Measurements from ENCODE around the gene NANS.
"Not testable (repeated sequence)": the region's sequence is repeated elsewhere in the genome, so short reads cannot be mapped to it uniquely, and the experiment has no call there.

The NANS gene

GRCh38 chr9:98056269-98057137 is at the start of gene NANS:
TSS of gene NANS (plus strand) at chr9:98056732. CDS start at chr9:98056809, 77 bp downstream.
- CTCF ChIA-PET, result interaction anchor here (1.1 to 2.0 kb wide), 5 partner anchors 8 to 132 kb away, joined by 3 to 6 read pairs (median 3); no protein-coding TSS in a partner anchor
- peak within 1 kb of the TSS; percentile 96 for H3K4me3 Mint-ChIP-seq
- no peaks in the 10 kb centered on the region for H3K9me3 Mint-ChIP-seq
- peaks cover 44% of the 10 kb centered on the region for H3K4me1 Mint-ChIP-seq
- peak; percentile 95 for DNase-seq
- H3K36me3 Mint-ChIP-seq, result peaks cover 30% of the 10 kb centered on the region
- no peaks in the 10 kb centered on the region for H3K27me3 Mint-ChIP-seq
- H3K27ac Mint-ChIP-seq, result peak within 1 kb of the TSS; percentile 96

GRCh38 chr9:98007251-98007928 is 49.1 kb upstream of the NANS start:
- Mint-ChIP-seq H3K9me3 (no peaks in the 10 kb centered on the region), H3K36me3 (peaks cover 75% of the 10 kb centered on the region), H3K27ac (peak overlapping the region; percentile 40), H3K4me1 (peaks cover 17% of the 10 kb centered on the region), H3K27me3 (no peaks in the 10 kb centered on the region), H3K4me3 (no peak overlapping the region)
- CTCF ChIA-PET, result interaction anchor here (1.0 to 5.2 kb wide), 2 partner anchors 29 to 84 kb away, joined by 3 to 23 read pairs; partner anchors contain the start of gene TRMO
- DNase-seq, result no peak

GRCh38 chr9:98008764-98009163 is 47.8 kb upstream of the NANS start:
- H3K27me3 Mint-ChIP-seq, result no peaks in the 10 kb centered on the region
- DNase-seq, result no peak
- peaks cover 16% of the 10 kb centered on the region for H3K4me1 Mint-ChIP-seq
- H3K4me3 Mint-ChIP-seq, result no peak overlapping the region
- no peaks in the 10 kb centered on the region for H3K9me3 Mint-ChIP-seq
- H3K27ac Mint-ChIP-seq, result peak overlapping the region; percentile 81
- peaks cover 77% of the 10 kb centered on the region for H3K36me3 Mint-ChIP-seq
- CTCF ChIA-PET, result interaction anchor here (0.6 to 1.4 kb wide), 3 partner anchors 15 to 86 kb away, joined by 3 read pairs; no protein-coding TSS in a partner anchor

GRCh38 chr9:98009437-98009836 is 47.1 kb upstream of the NANS start:
- Mint-ChIP-seq H3K4me1 (peaks cover 13% of the 10 kb centered on the region), H3K27ac (peak overlapping the region; percentile 76), H3K27me3 (no peaks in the 10 kb centered on the region), H3K4me3 (no peak overlapping the region), H3K9me3 (no peaks in the 10 kb centered on the region), H3K36me3 (peaks cover 71% of the 10 kb centered on the region)
- DNase-seq, result no peak
- CTCF ChIA-PET, result interaction anchor here (0.6 to 1.4 kb wide), 2 partner anchors 32 to 86 kb away, joined by 3 read pairs; no protein-coding TSS in a partner anchor

GRCh38 chr9:98009936-98010335 is 46.6 kb upstream of the NANS start:
- Mint-ChIP-seq H3K9me3 (no peaks in the 10 kb centered on the region), H3K27me3 (no peaks in the 10 kb centered on the region), H3K4me1 (peaks cover 13% of the 10 kb centered on the region), H3K4me3 (no peak overlapping the region), H3K27ac (peak overlapping the region; percentile 76), H3K36me3 (peaks cover 72% of the 10 kb centered on the region)
- DNase-seq, result no peak
- CTCF ChIA-PET, result no interaction called here

- H3K4me1 Mint-ChIP-seq, result peaks cover 13% of the 10 kb centered on the region
- CTCF ChIA-PET, result no interaction called here
- no peak overlapping the region for H3K27ac Mint-ChIP-seq
- H3K9me3 Mint-ChIP-seq, result no peaks in the 10 kb centered on the region
- DNase-seq, result no peak
- peaks cover 73% of the 10 kb centered on the region for H3K36me3 Mint-ChIP-seq
- no peak overlapping the region for H3K4me3 Mint-ChIP-seq
- H3K27me3 Mint-ChIP-seq, result no peaks in the 10 kb centered on the region
Measured at GRCh38 chr9:98010445-98010844, 46.1 kb upstream of the NANS start.

GRCh38 chr9:98011122-98011521 is 45.4 kb upstream of the NANS start:
- Mint-ChIP-seq H3K4me1 (peaks cover 13% of the 10 kb centered on the region), H3K27ac (no peak overlapping the region), H3K36me3 (peaks cover 71% of the 10 kb centered on the region), H3K4me3 (no peak overlapping the region), H3K27me3 (no peaks in the 10 kb centered on the region), H3K9me3 (no peaks in the 10 kb centered on the region)
- no peak for DNase-seq
- CTCF ChIA-PET, result no interaction called here

GRCh38 chr9:98016137-98016680 is 40.3 kb upstream of the NANS start:
- Mint-ChIP-seq H3K27me3 (no peaks in the 10 kb centered on the region), H3K27ac (peak overlapping the region; percentile 4), H3K36me3 (peaks cover 63% of the 10 kb centered on the region), H3K9me3 (no peaks in the 10 kb centered on the region), H3K4me3 (no peak overlapping the region), H3K4me1 (no peaks in the 10 kb centered on the region)
- no peak for DNase-seq
- CTCF ChIA-PET, result interaction anchor here (0.7 to 3.7 kb wide), 2 partner anchors 19 to 93 kb away, joined by 3 to 13 read pairs; partner anchors contain the start of gene TRMO

- H3K4me3 Mint-ChIP-seq, result no peak overlapping the region
- CTCF ChIA-PET, result interaction anchor here (1.2 to 3.7 kb wide), 2 partner anchors 17 to 94 kb away, joined by 5 to 13 read pairs; partner anchors contain the start of gene TRMO
Measured at GRCh38 chr9:98017306-98017705, 39.2 kb upstream of the NANS start.

GRCh38 chr9:98018347-98018746 is 38.2 kb upstream of the NANS start:
- CTCF ChIA-PET, result interaction anchor here (1.2 to 3.7 kb wide), 2 partner anchors 16 to 95 kb away, joined by 5 to 13 read pairs; partner anchors contain the start of gene TRMO
- H3K4me1 Mint-ChIP-seq, result no peaks in the 10 kb centered on the region
- no peak overlapping the region for H3K27ac Mint-ChIP-seq
- no peak overlapping the region for H3K4me3 Mint-ChIP-seq
- no peaks in the 10 kb centered on the region for H3K27me3 Mint-ChIP-seq
- no peak for DNase-seq
- H3K36me3 Mint-ChIP-seq, result peaks cover 58% of the 10 kb centered on the region
- no peaks in the 10 kb centered on the region for H3K9me3 Mint-ChIP-seq

More at GRCh38 chr9:98017306-98017705, 39.2 kb upstream of the NANS start:
- H3K36me3 Mint-ChIP-seq, result peaks cover 62% of the 10 kb centered on the region
- no peak for DNase-seq
- H3K27ac Mint-ChIP-seq, result no peak overlapping the region
- H3K9me3 Mint-ChIP-seq, result no peaks in the 10 kb centered on the region
- H3K27me3 Mint-ChIP-seq, result no peaks in the 10 kb centered on the region
- no peaks in the 10 kb centered on the region for H3K4me1 Mint-ChIP-seq

- DNase-seq, result no peak
- Mint-ChIP-seq H3K36me3 (peaks cover 56% of the 10 kb centered on the region), H3K27me3 (no peaks in the 10 kb centered on the region), H3K27ac (no peak overlapping the region), H3K4me1 (no peaks in the 10 kb centered on the region), H3K9me3 (no peaks in the 10 kb centered on the region), H3K4me3 (no peak overlapping the region)
- CTCF ChIA-PET, result interaction anchor here (1.3 to 3.7 kb wide), 2 partner anchors 16 to 96 kb away, joined by 3 to 13 read pairs; partner anchors contain the start of gene TRMO
Measured at GRCh38 chr9:98019098-98019497, 37.4 kb upstream of the NANS start.

GRCh38 chr9:98019869-98020268 is 36.7 kb upstream of the NANS start:
- H3K36me3 Mint-ChIP-seq, result peaks cover 51% of the 10 kb centered on the region
- H3K9me3 Mint-ChIP-seq, result not testable (repeated sequence)

GRCh38 chr9:98020476-98021145 is 35.9 kb upstream of the NANS start:
- CTCF ChIA-PET, result interaction anchor here (1.1 to 1.6 kb wide), 2 partner anchors 12 to 14 kb away, joined by 4 to 6 read pairs; no protein-coding TSS in a partner anchor
- no peaks in the 10 kb centered on the region for H3K27me3 Mint-ChIP-seq
- DNase-seq, result no peak
- H3K4me1 Mint-ChIP-seq, result no peaks in the 10 kb centered on the region
- peaks cover 45% of the 10 kb centered on the region for H3K36me3 Mint-ChIP-seq
- no peaks in the 10 kb centered on the region for H3K9me3 Mint-ChIP-seq
- no peak overlapping the region for H3K4me3 Mint-ChIP-seq
- H3K27ac Mint-ChIP-seq, result no peak overlapping the region

More at GRCh38 chr9:98019869-98020268, 36.7 kb upstream of the NANS start:
- CTCF ChIA-PET, result interaction anchor here (1.3 to 3.7 kb wide), 3 partner anchors 12 to 96 kb away, joined by 3 to 13 read pairs (median 6); partner anchors contain the start of gene TRMO
- DNase-seq, H3K27ac Mint-ChIP-seq, H3K4me1 Mint-ChIP-seq, H3K27me3 Mint-ChIP-seq, H3K4me3 Mint-ChIP-seq: not testable (repeated sequence)
